Fibroblast of villous mesenchyme (primary cell): ENCODE data around the gene GSTT2. TPM values are rescaled to one million over a fixed set of nuclear protein-coding genes. Genes with fewer than 3 reads are reported as not detected.

Experiments
- DNase-seq: peaks from one replicate; pipeline ENCODE4 v3.0.0-alpha.2; 2010; ENCODE audit warnings: low read depth
- H3K4me3 ChIP-seq: 2 replicates; pipeline ENCODE4 v1.5.1; 2011; ENCODE audit warnings: low read depth, mild to moderate bottlenecking, low read length
- total RNA-seq: library from RNA; depleted of rRNA; stranded (reverse); fragments of >200 nt; gene quantifications from 2 replicates; pipeline ENCODE4 v1.2.3, GENCODE V29; 2012
- TF ChIP-seq, protein P1 (sequence below): IDR thresholded peaks from 2 replicates; pipeline ENCODE4 v1.5.1; 2012; ENCODE audit warnings: low read depth, mild to moderate bottlenecking, low read length; ENCODE audit not compliant: insufficient read depth

GSTT2 gene
- total RNA-seq, 1 donor: not detected

DNA sequence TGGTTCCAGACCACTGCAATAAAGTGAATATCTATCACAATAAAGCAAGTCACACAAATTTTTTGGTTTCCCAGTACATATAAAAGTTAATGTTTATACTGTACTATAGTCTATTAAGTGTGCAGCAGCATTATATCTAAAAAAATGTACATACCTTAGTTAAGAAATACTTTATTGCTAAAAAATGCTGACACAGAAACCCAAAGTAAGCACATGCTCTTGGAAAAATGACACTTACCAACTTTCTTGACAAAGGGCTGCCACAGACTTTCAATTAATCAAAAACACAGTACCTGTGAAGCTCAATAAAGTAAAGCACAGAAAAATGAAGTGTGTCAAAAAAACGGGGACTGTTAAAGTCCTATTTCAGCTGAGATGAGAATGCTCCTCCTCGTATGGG lies 48.1 kb downstream of the GSTT2 start:
- no peak overlapping the region for H3K4me3 ChIP-seq
- DNase-seq: no peak
- TF ChIP-seq, protein P1, sequence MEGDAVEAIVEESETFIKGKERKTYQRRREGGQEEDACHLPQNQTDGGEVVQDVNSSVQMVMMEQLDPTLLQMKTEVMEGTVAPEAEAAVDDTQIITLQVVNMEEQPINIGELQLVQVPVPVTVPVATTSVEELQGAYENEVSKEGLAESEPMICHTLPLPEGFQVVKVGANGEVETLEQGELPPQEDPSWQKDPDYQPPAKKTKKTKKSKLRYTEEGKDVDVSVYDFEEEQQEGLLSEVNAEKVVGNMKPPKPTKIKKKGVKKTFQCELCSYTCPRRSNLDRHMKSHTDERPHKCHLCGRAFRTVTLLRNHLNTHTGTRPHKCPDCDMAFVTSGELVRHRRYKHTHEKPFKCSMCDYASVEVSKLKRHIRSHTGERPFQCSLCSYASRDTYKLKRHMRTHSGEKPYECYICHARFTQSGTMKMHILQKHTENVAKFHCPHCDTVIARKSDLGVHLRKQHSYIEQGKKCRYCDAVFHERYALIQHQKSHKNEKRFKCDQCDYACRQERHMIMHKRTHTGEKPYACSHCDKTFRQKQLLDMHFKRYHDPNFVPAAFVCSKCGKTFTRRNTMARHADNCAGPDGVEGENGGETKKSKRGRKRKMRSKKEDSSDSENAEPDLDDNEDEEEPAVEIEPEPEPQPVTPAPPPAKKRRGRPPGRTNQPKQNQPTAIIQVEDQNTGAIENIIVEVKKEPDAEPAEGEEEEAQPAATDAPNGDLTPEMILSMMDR: no peak

DNA sequence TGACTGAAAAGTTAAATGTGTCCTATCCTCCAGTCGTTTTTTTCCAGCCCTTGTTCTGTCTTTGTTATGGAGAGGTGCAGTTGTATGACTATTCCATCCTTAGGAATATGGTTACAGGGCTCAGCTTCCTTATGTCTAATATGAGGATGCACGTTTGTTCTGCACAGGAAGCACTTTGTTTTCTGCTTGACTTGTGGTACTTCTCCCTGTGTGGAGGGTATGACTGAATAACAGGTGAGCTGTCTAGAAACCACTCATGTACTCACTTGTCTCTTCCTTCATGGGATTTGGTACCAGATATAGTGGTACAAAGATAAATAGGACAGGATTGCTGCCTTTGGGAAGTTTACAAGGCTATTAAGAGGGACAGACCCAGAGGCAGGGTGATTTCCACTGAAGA lies 48.6 kb downstream of the GSTT2 start:
- TF ChIP-seq, protein P1: no peak
- H3K4me3 ChIP-seq: no peak overlapping the region
- DNase-seq: no peak

DNA sequence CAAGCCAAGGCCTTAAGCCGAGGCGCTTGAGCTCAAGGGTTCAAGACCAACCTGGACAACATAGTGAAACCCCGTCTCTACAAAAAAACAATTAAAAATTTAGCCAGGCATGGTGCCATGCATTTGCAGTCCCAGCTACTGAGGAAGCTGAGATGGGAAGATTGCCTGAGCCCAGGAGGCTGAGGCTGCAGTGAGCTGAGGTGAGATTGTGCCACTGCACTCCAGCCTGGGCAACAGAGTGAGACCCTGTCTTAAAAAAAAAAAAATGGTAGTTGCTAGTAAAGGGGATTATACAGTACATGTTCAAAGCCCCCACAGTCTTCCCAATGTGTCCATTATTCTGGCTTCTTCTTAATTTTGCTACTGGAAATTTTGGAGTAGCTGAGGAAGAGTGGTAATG lies 49.4 kb downstream of the GSTT2 start:
- TF ChIP-seq, protein P1: no peak
- no peak for DNase-seq
- no peak overlapping the region for H3K4me3 ChIP-seq

DNA sequence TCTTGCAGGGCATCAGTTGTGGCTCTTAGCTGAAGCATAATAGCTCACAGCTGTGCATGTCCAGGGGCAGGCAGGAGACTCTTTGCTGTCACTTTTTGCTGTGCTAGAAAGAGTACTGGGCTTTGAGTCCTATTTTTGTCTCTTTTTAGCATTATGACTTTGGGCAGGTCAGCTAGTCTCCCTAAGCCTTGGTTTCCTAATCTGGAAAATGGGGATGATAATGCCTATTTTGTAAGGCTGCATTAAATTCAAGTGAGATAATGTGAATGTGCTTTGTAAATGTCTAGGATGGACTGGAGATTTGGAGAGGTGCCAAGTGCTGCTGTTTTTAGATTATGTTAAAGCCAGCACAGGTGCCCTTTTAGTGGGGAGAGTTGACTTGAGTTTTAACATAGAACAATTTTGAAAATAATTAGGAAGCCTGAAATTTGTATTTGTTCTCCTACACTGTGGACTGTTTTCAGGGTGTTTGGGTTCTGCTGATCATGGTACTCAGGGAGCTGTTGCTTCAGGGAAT lies 50.3 kb downstream of the GSTT2 start:
- TF ChIP-seq, protein P1: no peak
- DNase-seq: no peak
- H3K4me3 ChIP-seq: no peak overlapping the region

Other genes with a start within 250 kb of the GSTT2 start
- 7.8 and 8.4 TPM in 2 replicates for gene ZNF70, start 229.0 kb upstream of the GSTT2 start, total RNA-seq
- not detected in 2 replicates for gene VPREB3, start 225.7 kb upstream of the GSTT2 start, total RNA-seq
- gene C22orf15, start 217.1 kb upstream of the GSTT2 start, total RNA-seq: 0.43 and 1.6 TPM in 2 replicates
- 3.9 and 6.1 TPM in 2 replicates for gene CHCHD10, start 212.2 kb upstream of the GSTT2 start, total RNA-seq
- gene MMP11, start 207.3 kb upstream of the GSTT2 start, total RNA-seq: 16.0 and 93.1 TPM in 2 replicates
- gene SMARCB1, start 193.2 kb upstream of the GSTT2 start, total RNA-seq: 61.7 and 76.3 TPM in 2 replicates
- gene DERL3, start 141.1 kb upstream of the GSTT2 start, total RNA-seq: 0.32 and 0.86 TPM in 2 replicates
- gene SLC2A11, start 122.3 kb upstream of the GSTT2 start, total RNA-seq: 12.2 and 15.1 TPM in 2 replicates
- gene MIF, start 85.8 kb upstream of the GSTT2 start, total RNA-seq: 133 and 161 TPM in 2 replicates
- gene GSTT2B, start 18.9 kb upstream of the GSTT2 start, total RNA-seq: 1.3 and 1.9 TPM in 2 replicates
- gene DDTL, start 13.2 kb upstream of the GSTT2 start, total RNA-seq: 2.3 and 3.0 TPM in 2 replicates
- 88.9 and 109 TPM in 2 replicates for gene DDT, start 5.7 kb upstream of the GSTT2 start, total RNA-seq
- gene GSTT4, start 25.3 kb downstream of the GSTT2 start, total RNA-seq: not detected in 2 replicates
- gene CABIN1, start 31.2 kb downstream of the GSTT2 start, total RNA-seq: 51.2 and 60.9 TPM in 2 replicates
- 0.64 and 1.3 TPM in 2 replicates for gene SUSD2, start 201.4 kb downstream of the GSTT2 start, total RNA-seq